ENCODE measurements around the gene KIFC1. TPM values are rescaled to one million over a fixed set of nuclear protein-coding genes. Genes with fewer than 3 reads are reported as not detected.
A peak's percentile ranks its signal among the peaks of the same experiment; 100 is the strongest.

The KIFC1 gene
- total and polyA plus RNA-seq, 9 of the 15 experiments (the other 6 are each of a cell fraction or from before 2014, with no cell fraction given) = 1.3 to 95.2 (median 76.9) TPM

DNA sequence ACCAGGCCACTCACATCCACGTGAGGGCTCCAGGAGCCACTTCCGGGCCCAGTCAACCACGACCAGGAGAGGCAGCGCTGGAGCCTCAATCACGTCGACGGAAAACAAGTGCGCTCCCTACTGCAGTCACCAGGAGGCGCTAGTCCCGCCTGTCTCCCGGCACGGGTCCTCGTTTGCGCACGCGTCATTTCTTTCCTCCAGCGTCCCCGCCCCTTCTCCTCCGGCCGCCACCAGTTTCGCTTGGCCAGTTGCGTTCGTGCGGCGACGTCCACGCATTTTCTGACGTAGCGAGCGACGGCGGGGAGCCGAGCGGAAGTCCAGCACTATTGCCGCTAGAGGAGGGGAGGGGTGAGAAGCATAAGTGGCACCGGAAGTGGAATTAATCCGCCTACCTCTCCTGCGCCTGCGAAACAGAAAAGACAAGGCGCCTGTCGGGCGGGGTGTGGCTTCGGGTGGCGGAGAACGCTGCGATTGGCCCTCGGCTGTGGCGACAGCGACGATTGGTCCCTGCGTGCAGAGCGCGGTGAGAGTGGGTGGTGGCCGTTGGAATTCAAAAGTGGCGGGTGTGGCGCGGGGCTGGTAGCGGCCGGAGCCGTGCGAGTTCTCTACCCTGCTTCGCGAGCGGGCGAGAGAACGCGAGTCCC is at the start of gene KIFC1 (continued):
- TF ChIP-seq, protein P1, sequence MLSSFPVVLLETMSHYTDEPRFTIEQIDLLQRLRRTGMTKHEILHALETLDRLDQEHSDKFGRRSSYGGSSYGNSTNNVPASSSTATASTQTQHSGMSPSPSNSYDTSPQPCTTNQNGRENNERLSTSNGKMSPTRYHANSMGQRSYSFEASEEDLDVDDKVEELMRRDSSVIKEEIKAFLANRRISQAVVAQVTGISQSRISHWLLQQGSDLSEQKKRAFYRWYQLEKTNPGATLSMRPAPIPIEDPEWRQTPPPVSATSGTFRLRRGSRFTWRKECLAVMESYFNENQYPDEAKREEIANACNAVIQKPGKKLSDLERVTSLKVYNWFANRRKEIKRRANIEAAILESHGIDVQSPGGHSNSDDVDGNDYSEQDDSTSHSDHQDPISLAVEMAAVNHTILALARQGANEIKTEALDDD (IDR thresholded peaks at IDR 0.05) = no peak
- TF ChIP-seq LCOR (CRISPR knock-in tag; IDR thresholded peaks at IDR 0.05) (peak; percentile 98), POLR2A (conservative IDR thresholded peaks at IDR 0.05) (0 out of 2 replicates have a peak, but pooled peaks have one; percentile 85), ETV1 (tag; conservative IDR thresholded peaks at IDR 0.05; ENCODE audit: low read depth) (peak; percentile 97), ZNF282 (CRISPR knock-in tag; IDR thresholded peaks at IDR 0.05) (no peak), POU5F1 (IDR thresholded peaks at IDR 0.05; ENCODE audit: borderline replicate concordance, low read depth, low read length, partially characterized antibody) (no peak), MAFG (tag; conservative IDR thresholded peaks at IDR 0.05) (no peak), SP2 (IDR thresholded peaks at IDR 0.05; ENCODE audit: extremely low read depth, low read depth, low read length, poor library complexity, severe bottlenecking) (peak; percentile 44), NR4A1 (CRISPR knock-in tag; IDR thresholded peaks at IDR 0.05) (no peak), NR4A1 (tag; IDR thresholded peaks at IDR 0.05) (0 out of 2 replicates have a peak, but pooled peaks have one; percentile 16), ARNT (IDR thresholded peaks at IDR 0.05) (no peak; a peak in 1 of 4 replicates), ZNF668 (CRISPR knock-in tag; IDR thresholded peaks at IDR 0.05) (no peak), TAF15 (IDR thresholded peaks at IDR 0.05; ENCODE audit: low read depth, low read length) (no peak), EGR1 (conservative IDR thresholded peaks at IDR 0.05) (peak; percentile 93), L3MBTL2 (IDR thresholded peaks at IDR 0.05) (peak; percentile 98), EZH2 (IDR thresholded peaks at IDR 0.05; ENCODE audit: borderline replicate concordance, low read depth, low read length) (no peak), ZNF12 (CRISPR knock-in tag; IDR thresholded peaks at IDR 0.05) (no peak), SP1 (CRISPR knock-in tag; IDR thresholded peaks at IDR 0.05) (peak; percentile 98), ZNF347 (CRISPR knock-in tag; IDR thresholded peaks at IDR 0.05; ENCODE audit: low read depth) (no peak), ATF1 (CRISPR knock-in tag; IDR thresholded peaks at IDR 0.05) (peak; percentile 74; the same call in 1 of the 2 replicates), ATF1 (tag; IDR thresholded peaks at IDR 0.05) (peak; percentile 98), ZNF133 (CRISPR knock-in tag; IDR thresholded peaks at IDR 0.05) (no peak), ILK (tag; IDR thresholded peaks at IDR 0.05; ENCODE audit: borderline replicate concordance, low read depth) (no peak), CSDE1 (IDR thresholded peaks at IDR 0.05) (no peak), GATA2 (CRISPR knock-in tag; IDR thresholded peaks at IDR 0.05) (no peak)
- TF ChIP-seq, protein P2, sequence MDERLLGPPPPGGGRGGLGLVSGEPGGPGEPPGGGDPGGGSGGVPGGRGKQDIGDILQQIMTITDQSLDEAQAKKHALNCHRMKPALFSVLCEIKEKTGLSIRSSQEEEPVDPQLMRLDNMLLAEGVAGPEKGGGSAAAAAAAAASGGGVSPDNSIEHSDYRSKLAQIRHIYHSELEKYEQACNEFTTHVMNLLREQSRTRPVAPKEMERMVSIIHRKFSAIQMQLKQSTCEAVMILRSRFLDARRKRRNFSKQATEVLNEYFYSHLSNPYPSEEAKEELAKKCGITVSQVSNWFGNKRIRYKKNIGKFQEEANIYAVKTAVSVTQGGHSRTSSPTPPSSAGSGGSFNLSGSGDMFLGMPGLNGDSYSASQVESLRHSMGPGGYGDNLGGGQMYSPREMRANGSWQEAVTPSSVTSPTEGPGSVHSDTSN (CRISPR knock-in tag; IDR thresholded peaks at IDR 0.05; ENCODE audit: low read depth) = no peak
- TF ChIP-seq, protein P2 (tag; conservative IDR thresholded peaks at IDR 0.05; ENCODE audit: low read depth) = no peak; the same call in 1 of the 2 replicates
- TF ChIP-seq, protein P3, sequence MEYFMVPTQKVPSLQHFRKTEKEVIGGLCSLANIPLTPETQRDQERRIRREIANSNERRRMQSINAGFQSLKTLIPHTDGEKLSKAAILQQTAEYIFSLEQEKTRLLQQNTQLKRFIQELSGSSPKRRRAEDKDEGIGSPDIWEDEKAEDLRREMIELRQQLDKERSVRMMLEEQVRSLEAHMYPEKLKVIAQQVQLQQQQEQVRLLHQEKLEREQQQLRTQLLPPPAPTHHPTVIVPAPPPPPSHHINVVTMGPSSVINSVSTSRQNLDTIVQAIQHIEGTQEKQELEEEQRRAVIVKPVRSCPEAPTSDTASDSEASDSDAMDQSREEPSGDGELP (CRISPR knock-in tag; IDR thresholded peaks at IDR 0.05; ENCODE audit: borderline replicate concordance) = peak; percentile 92
